RWPE1 (cell line): ENCODE measurements around the gene TMEM97.
A peak's percentile ranks its signal among the peaks of the same experiment; 100 is the strongest.

Experiments used
- CTCF ChIA-PET: fragments of 350-600 bp; sonication (Branson Sonifier 250); formaldehyde crosslinking; extraction: SDS; loops from one replicate; lab custom pipeline; 2021; lab: Yijun Ruan, JAX
- POLR2A ChIA-PET: fragments of 400-600 bp; formaldehyde crosslinking; extraction: SDS; loops from one replicate; lab custom pipeline; 2020; ENCODE audit warnings: antibody characterized with exemption; ENCODE audit not compliant: low non-redundant PET; lab: Yijun Ruan, JAX
- DNase-seq: peaks from one replicate; pipeline ENCODE4 v3.0.0; 2012; ENCODE audit warnings: low spot score
- H3K27ac ChIP-seq: fragments of 450-650 bp; 2 replicates; pipeline ENCODE4 v1.5.1; 2017
- CTCF ChIP-seq: fragments of 450-650 bp; conservative IDR thresholded peaks from 2 replicates; pipeline ENCODE4 v1.5.1; 2017; ENCODE audit warnings: low read depth, mild to moderate bottlenecking

Gene TMEM97

GRCh38 chr17:28327709-28328108, 8.7 kb downstream of the TMEM97 start:
- POLR2A ChIA-PET = no interaction called here
- CTCF ChIA-PET = interaction anchor here (0.5 kb wide), 1 partner anchor 13 kb away, joined by 3 read pairs; no protein-coding TSS in a partner anchor
- no peak for DNase-seq
- H3K27ac ChIP-seq = no peak overlapping the region
- no peak for TF ChIP-seq CTCF

- DNase-seq = no peak
- CTCF ChIA-PET = interaction anchor here (0.5 to 0.7 kb wide), 3 partner anchors 14 to 102 kb away, joined by 3 read pairs; no protein-coding TSS in a partner anchor
- POLR2A ChIA-PET = no interaction called here
- TF ChIP-seq CTCF = no peak
- no peak overlapping the region for H3K27ac ChIP-seq
Observed at GRCh38 chr17:28328325-28328724, 9.3 kb downstream of the TMEM97 start.

- no peak for TF ChIP-seq CTCF
- peak overlapping the region; percentile 17 for H3K27ac ChIP-seq
- POLR2A ChIA-PET = no interaction called here
- DNase-seq = no peak
- CTCF ChIA-PET = no interaction called here
Observed at GRCh38 chr17:28330671-28331070, 11.7 kb downstream of the TMEM97 start.

- CTCF ChIA-PET = no interaction called here
- POLR2A ChIA-PET = no interaction called here
- TF ChIP-seq CTCF = no peak
- H3K27ac ChIP-seq = peak overlapping the region; percentile 17; the same call in 1 of the 2 replicates
- DNase-seq = no peak
Observed at GRCh38 chr17:28331891-28332420, 13.0 kb downstream of the TMEM97 start.

- DNase-seq = no peak
- no peak for TF ChIP-seq CTCF
- ChIA-PET CTCF (no interaction called here), POLR2A (interaction anchor here (0.6 kb wide), 1 partner anchor 133 kb away, joined by 3 read pairs; no protein-coding TSS in a partner anchor)
- no peak overlapping the region for H3K27ac ChIP-seq
Observed at GRCh38 chr17:28333083-28333746, 14.2 kb downstream of the TMEM97 start.

- ChIA-PET CTCF (no interaction called here), POLR2A (interaction anchor here (1.9 kb wide), 1 partner anchor 15 kb away, joined by 8 read pairs; the partner anchor contains the start of gene TMEM97)
- TF ChIP-seq CTCF = no peak
- no peak for DNase-seq
- H3K27ac ChIP-seq = peak overlapping the region; percentile 96
Observed at GRCh38 chr17:28334171-28334570, 15.2 kb downstream of the TMEM97 start.
